Jurkat, Clone E6-1 (cell line): ENCODE measurements around the gene RRAS.

Source experiments
- DNase-seq: peaks from one replicate; pipeline ENCODE4 v3.0.0-alpha.2; 2011; ENCODE audit warnings: low read depth, low spot score
- H3K4me3 ChIP-seq: 2 replicates; pipeline ENCODE4 v1.5.1; 2011; ENCODE audit warnings: mild to moderate bottlenecking, low read length, control low read depth, moderate library complexity

RRAS gene

DNA sequence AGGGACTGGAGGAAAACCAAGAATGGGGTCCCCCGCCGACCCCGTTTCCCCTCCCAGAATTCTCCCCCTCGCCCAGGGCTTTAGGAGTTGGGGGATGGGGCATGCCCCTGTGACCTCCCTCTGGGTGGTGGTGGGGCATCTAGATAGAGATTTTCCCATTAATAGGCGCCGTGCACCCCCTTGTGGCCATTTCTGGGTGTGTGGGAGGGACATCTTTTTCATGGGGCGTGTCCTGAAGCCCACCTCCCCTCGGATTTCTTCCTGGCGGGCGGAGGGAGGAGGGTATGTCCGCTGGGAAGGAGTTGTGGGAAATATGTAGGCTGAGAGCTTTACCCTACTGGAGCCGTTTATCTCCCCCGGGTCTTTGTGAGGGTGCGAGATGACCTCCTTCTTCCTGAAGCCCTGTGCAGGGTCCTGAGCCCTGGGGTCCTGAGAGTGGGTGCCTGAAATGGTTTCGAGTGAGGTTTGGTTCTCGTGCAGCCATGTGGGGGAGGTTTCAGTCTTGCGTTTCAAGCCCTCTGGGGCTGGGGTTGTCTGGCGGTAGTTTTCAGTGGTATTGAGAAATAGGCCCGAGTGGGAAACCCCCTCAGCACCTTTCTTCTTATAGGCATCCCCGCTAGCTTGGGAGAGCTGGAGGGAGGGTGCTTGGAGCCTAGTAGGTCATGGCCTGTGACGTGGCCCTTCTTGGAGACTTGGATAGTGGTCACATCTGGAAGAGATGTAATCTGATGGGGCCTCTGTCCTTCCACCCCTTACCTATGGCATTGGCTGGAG, 38.1 kb upstream of the RRAS start:
- peak overlapping the region; percentile 94 for H3K4me3 ChIP-seq
- peak; percentile 65 for DNase-seq

DNA sequence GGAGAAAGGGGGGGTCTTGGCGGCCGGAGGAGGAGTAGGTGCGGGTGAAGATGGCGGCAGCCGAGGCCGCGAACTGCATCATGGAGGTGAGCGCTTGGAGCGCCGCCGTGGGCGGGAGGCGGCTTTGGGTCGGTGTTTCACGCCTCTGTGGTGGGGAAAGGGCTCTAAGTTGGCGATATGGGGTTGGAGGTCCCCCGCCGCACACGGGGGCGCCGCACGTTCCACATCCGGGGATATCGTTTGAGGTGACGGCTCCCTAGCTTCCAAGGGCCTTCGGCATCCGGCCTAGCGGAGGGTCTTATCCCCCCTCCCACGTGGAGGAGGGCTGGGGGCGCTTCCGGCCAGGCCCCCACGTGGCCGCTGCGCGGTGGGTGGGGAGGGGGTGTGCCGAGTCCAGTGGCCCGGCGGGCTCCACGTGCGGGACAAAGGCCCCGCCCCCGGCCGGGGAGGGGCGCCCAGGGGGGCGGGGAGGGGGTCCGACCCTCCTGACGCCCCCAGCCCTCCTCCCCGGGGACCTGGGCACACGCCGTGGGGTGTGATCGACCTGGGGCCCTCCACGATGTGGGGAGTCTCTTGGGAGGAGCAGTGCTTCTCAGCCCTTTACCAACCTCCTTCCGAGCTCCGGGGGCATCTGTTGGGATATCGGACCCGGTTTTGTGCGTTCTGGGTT, 37.4 kb upstream of the RRAS start, which contains the start of gene PRMT1:
Gene PRMT1 (plus strand): TSS at position 41 of the 670 bp plus-strand sequence. CDS start 10 bp downstream, at position 51.
- DNase-seq = no peak
- H3K4me3 ChIP-seq = peak within 1 kb of the TSS; percentile 94

- peak overlapping the region; percentile 94 for H3K4me3 ChIP-seq
Observed at GRCh38 chr19:49676784-49677230, 36.9 kb upstream of the RRAS start.

GRCh38 chr19:49676136-49676783, 36.3 kb upstream of the RRAS start:
- peak overlapping the region; percentile 54 for H3K4me3 ChIP-seq
- peak; percentile 86 for DNase-seq

More at GRCh38 chr19:49676784-49677230, 36.9 kb upstream of the RRAS start:
- DNase-seq = peak; percentile 100

DNA sequence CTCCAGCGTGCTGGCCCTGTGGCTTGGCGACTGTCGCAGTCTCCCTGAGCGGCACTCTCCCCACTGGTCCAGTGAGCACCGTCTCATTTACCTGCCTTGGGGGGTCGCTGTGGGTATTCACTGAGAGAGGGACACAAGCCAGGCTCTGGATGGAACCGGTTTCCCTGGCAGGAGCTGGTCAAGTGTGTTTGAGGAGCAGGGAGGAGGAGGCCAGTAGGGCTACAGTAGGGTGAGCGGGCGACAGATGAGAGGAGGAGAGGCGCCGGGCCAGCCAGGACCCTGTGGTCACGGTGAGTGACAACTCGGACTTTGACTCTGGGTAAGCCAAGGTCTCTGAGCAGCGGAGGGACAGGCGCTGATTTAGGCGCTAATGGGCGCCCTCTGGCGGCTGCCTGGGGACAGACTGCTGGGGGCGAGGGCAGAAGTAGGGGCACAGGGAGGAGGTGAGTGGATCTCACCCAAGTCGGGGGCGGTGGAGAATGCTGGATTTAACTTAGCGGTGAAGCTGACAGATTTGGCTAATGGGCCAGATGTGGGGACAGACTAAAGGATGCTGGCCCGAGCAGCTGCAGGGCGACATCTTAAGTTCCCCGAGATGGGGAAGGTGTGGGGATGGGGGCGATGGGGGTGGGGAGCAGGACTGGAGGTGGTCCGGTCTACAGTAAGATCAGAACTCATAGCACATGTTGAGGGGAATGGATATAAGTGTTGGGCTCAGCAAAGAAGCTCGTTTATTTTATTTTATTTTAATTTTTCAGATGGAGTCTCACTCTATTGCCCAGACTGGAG, 32.4 kb upstream of the RRAS start:
- H3K4me3 ChIP-seq = no peak overlapping the region
- DNase-seq = no peak

- no peak for DNase-seq
- H3K4me3 ChIP-seq = no peak overlapping the region
Observed at GRCh38 chr19:49669516-49669915, 29.6 kb upstream of the RRAS start.

- H3K4me3 ChIP-seq = no peak overlapping the region
- DNase-seq = no peak
Observed at GRCh38 chr19:49667473-49667872, 27.5 kb upstream of the RRAS start.

- no peak for DNase-seq
- H3K4me3 ChIP-seq = peak overlapping the region; percentile 96
Observed at GRCh38 chr19:49666120-49666444, 26.1 kb upstream of the RRAS start.

- peak; percentile 94 for DNase-seq
- peak within 1 kb of the TSS; percentile 96 for H3K4me3 ChIP-seq
Observed at GRCh38 chr19:49665351-49666119, 25.6 kb upstream of the RRAS start, which contains the start of the genes BCL2L12 and IRF3. Gene BCL2L12 (plus strand): TSS chr19:49665933. CDS start chr19:49666693, 760 bp downstream. Gene IRF3 (minus strand): TSS chr19:49665857. CDS start chr19:49664838, 1,019 bp downstream.

DNA sequence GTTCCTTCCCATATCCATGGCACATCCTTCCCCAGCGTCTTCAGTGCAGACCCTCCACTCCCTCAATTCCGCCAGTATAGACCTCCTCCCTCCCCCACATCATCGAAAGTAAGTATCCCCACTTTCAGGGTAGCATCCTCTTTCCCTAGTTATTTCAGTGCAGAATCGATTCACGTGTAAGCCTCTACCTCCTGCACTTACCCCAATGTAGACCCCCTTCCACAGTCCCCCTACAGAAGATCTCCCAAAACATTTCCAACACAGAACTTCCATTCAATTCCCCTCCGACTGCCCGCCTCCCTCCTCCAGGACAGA, 25.1 kb upstream of the RRAS start:
- DNase-seq = no peak
- H3K4me3 ChIP-seq = peak overlapping the region; percentile 96

DNA sequence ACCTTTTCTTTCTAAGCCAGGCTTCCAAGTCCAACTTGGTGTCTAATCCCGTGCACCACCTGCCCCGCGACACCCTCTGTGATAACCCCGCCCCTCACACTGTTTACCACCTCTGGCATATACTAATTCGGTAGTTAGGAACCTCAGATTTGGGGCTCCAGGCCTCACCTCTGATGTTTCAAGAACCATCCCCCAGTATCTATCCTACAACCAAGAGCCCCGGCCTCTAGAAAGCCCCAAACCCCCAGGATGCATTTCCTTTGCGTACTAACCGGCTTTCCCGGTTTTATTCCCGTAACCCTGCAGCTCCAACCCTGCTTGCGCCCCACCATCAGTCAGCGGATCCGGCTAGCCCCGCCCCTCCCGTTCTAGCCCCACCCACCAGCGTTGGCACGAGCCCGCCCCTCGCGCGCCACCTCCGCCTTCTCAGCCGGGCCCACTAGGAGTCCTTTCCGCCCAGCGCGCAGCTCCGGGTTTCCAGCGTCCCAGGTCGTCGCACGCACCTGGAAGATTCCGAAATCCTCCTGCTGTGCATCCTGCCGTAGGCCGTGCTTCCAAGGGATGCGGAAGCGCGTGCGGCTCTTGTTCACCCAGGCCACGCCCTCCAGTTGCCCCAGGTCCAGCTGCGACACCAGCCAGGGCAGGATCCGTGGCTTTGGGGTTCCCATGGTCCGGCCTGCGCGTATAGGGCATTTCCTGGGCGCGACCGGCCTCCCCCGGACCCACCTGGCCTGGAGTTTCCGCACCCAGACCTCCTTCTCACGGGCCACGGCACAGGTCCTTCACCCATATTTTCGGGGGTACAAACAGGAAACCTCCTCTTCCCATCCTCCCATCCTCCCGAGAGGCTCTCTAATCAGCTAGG, 24.5 kb upstream of the RRAS start:
- peak; percentile 65 for DNase-seq

GRCh38 chr19:49663224-49663623, 23.3 kb upstream of the RRAS start:
- no peak for DNase-seq
- no peak overlapping the region for H3K4me3 ChIP-seq

More for the DNA sequence above, 24.5 kb upstream of the RRAS start:
- H3K4me3 ChIP-seq = peak overlapping the region; percentile 96

GRCh38 chr19:49662011-49662410, 22.1 kb upstream of the RRAS start:
- H3K4me3 ChIP-seq = no peak overlapping the region
- DNase-seq = no peak

DNA sequence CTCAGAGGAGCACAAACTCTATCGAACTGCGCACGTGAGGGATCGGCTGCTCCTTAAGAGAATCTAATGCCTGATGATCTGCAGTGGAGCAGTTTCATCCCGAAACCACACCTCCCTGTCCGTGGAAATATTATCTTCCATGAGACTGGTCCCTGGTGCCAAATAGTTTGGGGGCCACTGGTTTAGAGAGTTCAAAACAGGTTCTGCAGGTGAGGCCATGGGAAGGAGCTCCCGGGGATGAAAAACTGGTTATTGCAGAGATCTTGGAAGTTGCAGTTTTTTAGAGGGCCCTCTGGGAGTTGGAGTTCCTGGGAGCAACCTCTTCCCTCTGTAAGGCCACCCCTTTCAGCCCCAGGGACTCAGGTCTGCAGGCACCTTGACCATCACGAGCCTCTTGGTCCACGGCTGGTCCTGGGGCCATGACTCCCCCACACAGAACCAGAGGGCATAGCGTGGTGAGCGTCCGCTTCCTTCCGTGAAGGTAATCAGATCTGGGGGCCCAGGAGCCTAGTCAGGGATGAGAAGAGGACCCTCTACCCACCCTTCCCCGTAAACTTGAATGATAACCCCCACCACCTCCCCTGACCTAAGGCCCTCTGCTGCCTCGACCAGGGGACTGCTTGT, 20.5 kb upstream of the RRAS start:
- H3K4me3 ChIP-seq = no peak overlapping the region
- no peak for DNase-seq

DNA sequence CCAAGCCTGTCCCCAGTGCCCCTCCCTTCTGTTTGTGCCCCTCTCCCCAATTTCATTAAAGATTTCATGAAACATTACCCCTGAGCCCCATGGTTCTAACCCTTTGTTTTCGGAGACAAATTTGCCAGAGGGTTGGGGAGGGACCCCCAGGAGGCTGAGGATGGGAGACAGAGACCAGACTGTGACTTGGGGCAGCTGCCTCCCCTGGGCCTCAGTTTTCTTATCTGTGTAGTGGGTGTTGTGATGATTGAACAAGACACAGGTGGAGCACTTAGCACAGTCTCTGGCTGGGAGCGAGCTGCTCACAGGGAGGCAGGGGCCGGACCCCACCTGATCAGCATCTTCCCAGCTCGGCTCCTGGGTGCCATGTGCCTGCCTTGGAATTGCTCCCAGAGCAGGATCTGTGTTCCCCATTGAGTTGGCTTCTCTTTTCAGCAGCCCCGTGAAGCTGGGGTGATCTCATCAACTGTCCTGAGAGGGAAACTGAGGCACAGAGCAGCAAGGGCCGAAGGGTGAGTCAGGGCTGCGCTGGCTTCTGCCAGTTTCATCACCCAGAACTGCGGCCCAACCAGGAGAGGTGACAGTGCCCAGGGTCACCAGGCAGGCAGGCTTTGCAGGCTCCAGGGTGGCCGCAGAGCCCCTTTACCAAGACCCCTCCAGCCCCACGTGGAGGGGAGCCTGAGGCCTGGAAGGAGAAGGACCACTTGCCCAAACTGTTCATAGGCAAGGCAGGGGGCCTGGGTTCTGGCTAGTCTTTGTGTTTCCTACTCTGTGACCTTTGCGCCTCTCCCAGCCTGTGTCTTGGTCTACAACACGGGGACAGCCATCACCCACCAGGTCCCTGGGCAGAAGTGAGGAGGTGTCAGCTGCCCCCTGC, 18.9 kb upstream of the RRAS start:
- H3K4me3 ChIP-seq = no peak overlapping the region
- no peak for DNase-seq

GRCh38 chr19:49658139-49658517, 18.2 kb upstream of the RRAS start:
- no peak overlapping the region for H3K4me3 ChIP-seq
- no peak for DNase-seq
